ENCODE data around the gene MROH8. TPM values are rescaled to one million over a fixed set of nuclear protein-coding genes. Genes with fewer than 3 reads are reported as not detected.
"Not testable (repeated sequence)": the region's sequence is repeated elsewhere in the genome, so short reads cannot be mapped to it uniquely, and the experiment has no call there.

The MROH8 gene
- total and polyA plus RNA-seq, 2 experiments from 2014 or later = 3.7 to 3.9 TPM

DNA sequence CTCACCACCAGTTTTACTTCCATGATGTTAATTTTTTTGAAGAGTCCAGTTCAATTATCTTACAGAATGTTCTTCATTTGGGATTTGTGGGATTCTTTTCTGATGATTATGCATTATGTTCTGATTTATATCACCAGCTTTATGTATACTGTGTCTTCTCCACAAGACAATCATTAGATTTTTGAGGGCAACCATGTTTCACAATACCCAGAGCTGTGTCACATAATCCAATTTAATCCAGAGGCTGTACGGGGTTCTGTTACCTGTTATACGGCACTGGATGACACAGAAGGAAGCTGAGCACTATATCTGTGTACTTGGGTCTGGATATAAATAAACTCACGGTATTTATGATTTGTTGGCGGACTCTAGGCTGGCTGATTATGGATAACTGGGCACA is 41.8 kb downstream of the MROH8 start:
- Histone ChIP-seq H3K4me2 (no peak overlapping the region), H2AFZ (no peak overlapping the region)
- TF ChIP-seq EZH2phosphoT487 (IDR thresholded peaks at IDR 0.05; ENCODE audit: low read depth, severe bottlenecking, unreplicated experiment) (no peak), EZH2 (IDR thresholded peaks at IDR 0.05; ENCODE audit: borderline replicate concordance) (no peak)
- TF ChIP-seq, protein P1, sequence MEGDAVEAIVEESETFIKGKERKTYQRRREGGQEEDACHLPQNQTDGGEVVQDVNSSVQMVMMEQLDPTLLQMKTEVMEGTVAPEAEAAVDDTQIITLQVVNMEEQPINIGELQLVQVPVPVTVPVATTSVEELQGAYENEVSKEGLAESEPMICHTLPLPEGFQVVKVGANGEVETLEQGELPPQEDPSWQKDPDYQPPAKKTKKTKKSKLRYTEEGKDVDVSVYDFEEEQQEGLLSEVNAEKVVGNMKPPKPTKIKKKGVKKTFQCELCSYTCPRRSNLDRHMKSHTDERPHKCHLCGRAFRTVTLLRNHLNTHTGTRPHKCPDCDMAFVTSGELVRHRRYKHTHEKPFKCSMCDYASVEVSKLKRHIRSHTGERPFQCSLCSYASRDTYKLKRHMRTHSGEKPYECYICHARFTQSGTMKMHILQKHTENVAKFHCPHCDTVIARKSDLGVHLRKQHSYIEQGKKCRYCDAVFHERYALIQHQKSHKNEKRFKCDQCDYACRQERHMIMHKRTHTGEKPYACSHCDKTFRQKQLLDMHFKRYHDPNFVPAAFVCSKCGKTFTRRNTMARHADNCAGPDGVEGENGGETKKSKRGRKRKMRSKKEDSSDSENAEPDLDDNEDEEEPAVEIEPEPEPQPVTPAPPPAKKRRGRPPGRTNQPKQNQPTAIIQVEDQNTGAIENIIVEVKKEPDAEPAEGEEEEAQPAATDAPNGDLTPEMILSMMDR (IDR thresholded peaks at IDR 0.05; ENCODE audit: poor library complexity) = no peak

DNA sequence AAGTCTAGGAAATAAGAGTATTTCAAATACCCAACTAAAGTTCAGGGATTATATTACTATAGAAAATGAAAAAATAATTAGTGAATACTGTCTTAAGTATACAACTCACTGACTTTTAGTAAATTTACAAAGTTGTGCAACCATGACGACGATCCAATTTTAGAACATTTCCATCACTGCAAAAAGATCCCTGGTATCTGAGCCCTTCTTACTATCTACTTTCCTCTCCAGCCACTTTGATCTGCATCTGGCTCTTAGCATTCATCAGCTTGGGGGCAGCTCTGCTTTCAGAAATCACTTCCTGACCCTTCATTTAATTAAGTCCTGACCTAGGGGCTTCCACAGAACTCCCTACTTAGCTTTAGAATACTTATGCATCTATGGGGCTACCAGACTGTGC is 45.4 kb downstream of the MROH8 start:
- H3K4me2 ChIP-seq = no peak overlapping the region
- TF ChIP-seq EZH2phosphoT487 (IDR thresholded peaks at IDR 0.05; ENCODE audit: low read depth, severe bottlenecking, unreplicated experiment) (no peak), EZH2 (IDR thresholded peaks at IDR 0.05; ENCODE audit: borderline replicate concordance) (no peak)
- TF ChIP-seq, protein P1 (IDR thresholded peaks at IDR 0.05; ENCODE audit: poor library complexity) = no peak
- H3K9me2 ChIP-seq (replicated peaks; ENCODE audit: insufficient read depth) = no peaks in the 10 kb centered on the region
- H3K4me1 ChIP-seq (ENCODE audit: insufficient read depth) = no peaks in the 10 kb centered on the region
- WGBS (ENCODE audit: low lambda C conversion rate, missing lambda C conversion rate) = 87% methylated on average over 2 of the region's 2 CpGs
- H3K36me3 ChIP-seq (replicated peaks; ENCODE audit: insufficient read depth, low read depth) = no peaks in the 10 kb centered on the region
- no peak for DNase-seq (ENCODE audit: low spot score)
- H3K27ac ChIP-seq = no peak overlapping the region
- no peak overlapping the region for H3K4me3 ChIP-seq
- H3K9me3 ChIP-seq (ENCODE audit: low read depth) = no peaks in the 10 kb centered on the region
- H3K27me3 ChIP-seq = no peaks in the 10 kb centered on the region
- H3K79me2 ChIP-seq = no peaks in the 10 kb centered on the region
- no peaks in the 10 kb centered on the region for H4K20me1 ChIP-seq (ENCODE audit: insufficient read depth, poor library complexity, severe bottlenecking)
- no peak overlapping the region for H2AFZ ChIP-seq

More for the DNA sequence above, 41.8 kb downstream of the MROH8 start:
- H3K9me3 ChIP-seq (ENCODE audit: low read depth) = no peaks in the 10 kb centered on the region
- H3K79me2 ChIP-seq = no peaks in the 10 kb centered on the region
- H3K9me2 ChIP-seq (replicated peaks; ENCODE audit: insufficient read depth) = no peaks in the 10 kb centered on the region
- H3K36me3 ChIP-seq (replicated peaks; ENCODE audit: insufficient read depth, low read depth) = no peaks in the 10 kb centered on the region
- no peaks in the 10 kb centered on the region for H4K20me1 ChIP-seq (ENCODE audit: insufficient read depth, poor library complexity, severe bottlenecking)
- 85% methylated on average over 4 of the region's 4 CpGs for WGBS (ENCODE audit: low lambda C conversion rate, missing lambda C conversion rate)
- no peak overlapping the region for H3K4me3 ChIP-seq
- no peak for DNase-seq (ENCODE audit: low spot score)
- H3K4me1 ChIP-seq (ENCODE audit: insufficient read depth) = no peaks in the 10 kb centered on the region
- H3K27ac ChIP-seq = no peak overlapping the region
- H3K27me3 ChIP-seq = no peaks in the 10 kb centered on the region

DNA sequence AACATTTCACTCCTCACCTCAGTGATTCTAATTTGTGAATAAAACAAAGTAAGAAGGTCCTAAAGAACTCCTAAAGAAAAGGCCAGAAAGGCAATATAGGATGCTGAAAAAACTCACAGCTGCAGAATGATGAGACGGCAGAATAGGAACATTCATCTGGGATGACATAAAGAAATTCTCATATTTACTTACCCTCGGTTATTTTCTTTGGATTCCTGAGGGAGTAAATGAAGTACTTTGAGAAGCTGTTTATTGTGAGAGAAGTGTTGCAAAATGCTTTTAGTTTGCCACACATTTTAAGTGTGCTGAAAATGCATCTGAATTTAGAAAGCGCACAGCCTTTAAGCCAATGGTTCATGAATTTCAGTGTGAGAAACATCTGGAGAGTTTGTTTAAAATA is 47.9 kb downstream of the MROH8 start:
- H4K20me1 ChIP-seq (ENCODE audit: insufficient read depth, poor library complexity, severe bottlenecking) = no peaks in the 10 kb centered on the region
- WGBS (ENCODE audit: low lambda C conversion rate, missing lambda C conversion rate) = 83% methylated on average over 3 of the region's 3 CpGs
- no peak for DNase-seq (ENCODE audit: low spot score)
- H3K79me2 ChIP-seq = no peaks in the 10 kb centered on the region
- H3K4me3 ChIP-seq = no peak overlapping the region
- no peaks in the 10 kb centered on the region for H3K36me3 ChIP-seq (replicated peaks; ENCODE audit: insufficient read depth, low read depth)
- TF ChIP-seq, protein P1 (IDR thresholded peaks at IDR 0.05; ENCODE audit: poor library complexity) = no peak
- H3K9me3 ChIP-seq (ENCODE audit: low read depth) = no peaks in the 10 kb centered on the region
- H3K27me3 ChIP-seq = no peaks in the 10 kb centered on the region
- no peaks in the 10 kb centered on the region for H3K9me2 ChIP-seq (replicated peaks; ENCODE audit: insufficient read depth)
- no peaks in the 10 kb centered on the region for H3K4me1 ChIP-seq (ENCODE audit: insufficient read depth)
- H3K27ac ChIP-seq = no peak overlapping the region
- no peak overlapping the region for H3K4me2 ChIP-seq
- H2AFZ ChIP-seq = no peak overlapping the region

DNA sequence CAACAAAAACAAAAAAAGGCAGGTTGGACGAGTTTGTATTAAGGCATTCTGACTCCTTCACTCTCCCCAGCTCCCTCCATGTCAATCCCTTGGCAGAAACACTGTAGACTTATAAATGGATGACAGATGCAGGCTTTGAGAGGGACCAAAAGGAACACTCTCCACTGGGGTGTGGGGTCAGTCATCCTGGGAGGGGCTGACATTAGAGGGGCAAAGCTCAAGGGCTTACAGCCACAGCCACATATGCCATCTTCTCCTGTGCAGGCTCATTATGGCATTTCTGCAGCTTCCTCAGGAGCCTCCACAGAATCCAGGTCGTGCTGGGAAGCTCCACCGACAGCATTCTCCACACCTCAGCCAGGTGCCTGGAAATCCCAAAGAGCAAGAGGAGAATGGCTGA is 50.5 kb downstream of the MROH8 start:
- Histone ChIP-seq H3K36me3 (replicated peaks; ENCODE audit: insufficient read depth, low read depth) (no peaks in the 10 kb centered on the region), H3K79me2 (no peaks in the 10 kb centered on the region), H3K4me1 (ENCODE audit: insufficient read depth) (no peaks in the 10 kb centered on the region), H3K27me3 (no peaks in the 10 kb centered on the region), H3K9me3 (ENCODE audit: low read depth) (no peaks in the 10 kb centered on the region), H3K4me2 (no peak overlapping the region), H3K27ac (no peak overlapping the region), H3K4me3 (no peak overlapping the region), H4K20me1 (ENCODE audit: insufficient read depth, poor library complexity, severe bottlenecking) (no peaks in the 10 kb centered on the region), H3K9me2 (replicated peaks; ENCODE audit: insufficient read depth) (no peaks in the 10 kb centered on the region), H2AFZ (no peak overlapping the region)
- TF ChIP-seq, protein P1 (IDR thresholded peaks at IDR 0.05; ENCODE audit: poor library complexity) = no peak
- TF ChIP-seq EZH2 (IDR thresholded peaks at IDR 0.05; ENCODE audit: borderline replicate concordance) (no peak), EZH2phosphoT487 (IDR thresholded peaks at IDR 0.05; ENCODE audit: low read depth, severe bottlenecking, unreplicated experiment) (no peak)
- WGBS (ENCODE audit: low lambda C conversion rate, missing lambda C conversion rate) = 55% methylated on average over 3 of the region's 3 CpGs
- no peak for DNase-seq (ENCODE audit: low spot score)

DNA sequence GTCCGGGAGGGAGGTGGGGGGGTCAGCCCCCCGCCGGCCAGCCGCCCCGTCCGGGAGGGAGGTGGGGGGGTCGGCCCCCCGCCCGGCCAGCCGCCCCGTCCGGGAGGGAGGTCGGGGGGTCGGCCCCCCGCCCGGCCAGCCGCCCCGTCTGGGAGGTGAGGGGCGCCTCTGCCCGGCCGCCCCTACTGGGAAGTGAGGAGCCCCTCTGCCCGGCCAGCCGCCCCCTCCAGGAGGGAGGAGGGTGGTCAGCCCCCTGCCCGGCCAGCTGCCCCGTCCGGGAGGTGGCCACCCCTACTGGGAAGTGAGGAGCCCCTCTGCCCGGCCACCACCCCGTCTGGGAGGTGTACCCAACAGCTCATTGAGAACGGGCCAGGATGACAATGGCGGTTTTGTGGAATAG is 53.1 kb downstream of the MROH8 start:
- not testable (repeated sequence) for H3K4me1 ChIP-seq (ENCODE audit: insufficient read depth); H3K9me2 ChIP-seq (replicated peaks; ENCODE audit: insufficient read depth); H3K9me3 ChIP-seq (ENCODE audit: low read depth); H3K4me2 ChIP-seq; H3K27me3 ChIP-seq; H4K20me1 ChIP-seq (ENCODE audit: insufficient read depth, poor library complexity, severe bottlenecking); H3K27ac ChIP-seq; H3K79me2 ChIP-seq; H3K4me3 ChIP-seq; H2AFZ ChIP-seq; DNase-seq (ENCODE audit: low spot score); H3K36me3 ChIP-seq (replicated peaks; ENCODE audit: insufficient read depth, low read depth)
- WGBS (ENCODE audit: low lambda C conversion rate, missing lambda C conversion rate) = no CpG with 5 or more reads among the region's 30 CpGs
